Ectodermal cell (in vitro differentiated cells): ENCODE results near the gene FIP1L1.
A peak's percentile ranks its signal among the peaks of the same experiment; 100 is the strongest.
"Not testable (repeated sequence)": the region's sequence is repeated elsewhere in the genome, so short reads cannot be mapped to it uniquely, and the experiment has no call there.

Source experiments
- H3K27ac ChIP-seq: 2 replicates; pipeline ENCODE4 v1.7.0; 2013; ENCODE audit warnings: mild to moderate bottlenecking, low read depth, low read length; ENCODE audit not compliant: insufficient read depth, poor library complexity, severe bottlenecking
- H3K27me3 ChIP-seq: 2 replicates; pipeline ENCODE4 v1.7.0; 2013; ENCODE audit warnings: mild to moderate bottlenecking, low read length; ENCODE audit not compliant: insufficient read depth, control insufficient read depth, poor library complexity, severe bottlenecking
- H3K36me3 ChIP-seq: one replicate; pipeline ENCODE4 v1.7.0; 2013; ENCODE audit warnings: low read length; ENCODE audit not compliant: control insufficient read depth, insufficient read depth
- H3K4me1 ChIP-seq: one replicate; pipeline ENCODE4 v1.7.0; 2013; ENCODE audit warnings: low read length; ENCODE audit not compliant: control insufficient read depth, insufficient read depth
- H3K4me3 ChIP-seq: 2 replicates; pipeline ENCODE4 v1.7.0; 2013; ENCODE audit warnings: low read depth, low read length, control low read depth; ENCODE audit not compliant: insufficient read depth
- H3K9me3 ChIP-seq: 2 replicates; pipeline ENCODE4 v1.7.0; 2013; ENCODE audit warnings: mild to moderate bottlenecking, low read length, moderate library complexity; ENCODE audit not compliant: control insufficient read depth
- WGBS, 2 experiments: methylation state at CpG; one replicate each; pipeline ENCODE4 v1.1.7; 2013; ENCODE audit warnings: missing lambda C conversion rate in 2 of 2; 5-methylcytosine and 5-hydroxymethylcytosine counted together

FIP1L1 gene

DNA sequence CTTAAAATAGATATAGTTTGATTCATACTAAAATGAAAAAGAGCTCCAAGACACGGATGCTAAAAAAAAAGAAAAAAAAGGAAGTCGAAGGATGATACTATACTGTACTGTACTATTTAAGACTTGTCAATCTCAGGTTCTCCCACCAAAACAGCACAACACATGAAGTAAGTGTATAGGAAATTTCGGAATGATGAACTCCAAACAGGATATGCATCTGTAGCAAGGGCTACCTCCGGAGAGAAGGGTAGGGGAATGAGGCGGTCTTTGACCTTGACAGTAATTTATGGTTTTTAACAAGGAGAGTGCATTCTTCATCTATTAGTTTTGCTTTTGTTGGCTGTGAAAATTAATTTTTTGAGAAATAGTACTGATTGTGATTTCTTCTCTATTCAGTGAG, 541 bp upstream of the FIP1L1 start:
- no peaks in the 10 kb centered on the region for H3K9me3 ChIP-seq
- peak overlapping the region; percentile 78 for H3K4me3 ChIP-seq
- no peaks in the 10 kb centered on the region for H3K36me3 ChIP-seq
- peaks cover 24% of the 10 kb centered on the region for H3K27me3 ChIP-seq
- no peaks in the 10 kb centered on the region for H3K4me1 ChIP-seq
- no peak overlapping the region for H3K27ac ChIP-seq
- WGBS, 2 experiments, result 62 to 80% methylated on average over 3 to 5 of the region's 5 CpGs

DNA sequence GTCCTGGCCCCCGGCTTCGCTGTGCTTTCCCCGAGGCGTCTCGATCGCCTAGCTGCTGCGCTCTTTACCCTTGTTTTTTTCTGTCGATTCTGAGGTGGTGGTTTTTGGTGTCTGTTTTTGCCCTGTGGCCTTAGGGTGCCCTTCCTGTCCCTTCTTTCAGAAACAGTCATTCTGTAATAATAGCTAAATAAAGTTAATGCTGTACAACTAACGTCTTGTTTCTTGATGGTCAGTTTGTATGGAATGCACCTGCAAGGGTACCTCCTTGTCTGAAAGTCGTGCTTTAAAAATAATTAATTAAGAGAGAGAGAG, 686 bp downstream of the FIP1L1 start:
- Histone ChIP-seq H3K9me3 (no peaks in the 10 kb centered on the region), H3K27me3 (peaks cover 13% of the 10 kb centered on the region), H3K4me1 (no peaks in the 10 kb centered on the region), H3K4me3 (peak overlapping the region; percentile 78), H3K36me3 (no peaks in the 10 kb centered on the region), H3K27ac (peak overlapping the region; percentile 71)
- WGBS, 2 experiments, result 1% methylated on average over 10 of the region's 10 CpGs

DNA sequence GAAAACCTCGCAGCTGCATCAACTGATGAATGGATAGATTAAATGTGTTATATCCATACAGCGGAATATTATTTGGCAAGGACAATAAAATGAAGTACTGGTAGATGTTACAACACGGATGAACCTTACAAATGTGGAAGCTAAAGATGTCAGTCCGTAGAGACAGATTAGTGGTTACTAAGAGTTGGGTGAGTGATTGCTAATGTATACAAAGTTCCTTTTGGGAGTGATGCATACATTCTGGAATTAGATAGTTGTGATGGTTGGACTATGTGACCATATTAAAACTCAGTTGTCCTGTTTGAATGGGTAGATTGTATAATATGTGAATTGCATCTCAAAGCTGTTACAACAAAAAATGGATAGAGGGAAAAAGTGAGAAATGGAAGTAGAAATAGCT, 2.8 kb downstream of the FIP1L1 start:
- Histone ChIP-seq H3K27ac (no peak overlapping the region), H3K4me3 (no peak overlapping the region), H3K27me3 (peaks cover 5% of the 10 kb centered on the region), H3K4me1 (no peaks in the 10 kb centered on the region), H3K36me3 (no peaks in the 10 kb centered on the region), H3K9me3 (no peaks in the 10 kb centered on the region)
- 94 to 95% methylated on average over 4 of the region's 4 CpGs for WGBS, 2 experiments

DNA sequence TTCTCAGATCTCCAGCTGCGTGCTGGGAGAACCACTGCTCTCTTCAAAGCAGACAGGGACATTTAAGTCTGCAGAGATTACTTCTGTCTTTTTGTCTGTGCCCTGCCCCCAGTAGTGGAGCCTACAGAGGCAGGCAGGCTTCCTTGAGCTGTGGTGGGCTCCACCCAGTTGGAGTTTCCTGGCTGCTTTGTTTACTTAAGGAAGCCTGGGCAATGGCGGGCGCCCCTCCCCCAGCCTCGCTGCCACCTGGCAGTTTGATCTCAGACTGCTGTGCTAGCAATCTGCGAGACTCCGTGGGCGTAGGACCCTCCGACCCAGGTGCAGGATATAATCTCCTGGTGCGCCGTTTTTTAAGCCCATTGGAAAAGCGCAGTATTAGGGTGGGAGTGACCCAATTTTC, 32.0 kb downstream of the FIP1L1 start:
- H3K27ac ChIP-seq, H3K36me3 ChIP-seq, H3K4me1 ChIP-seq, H3K27me3 ChIP-seq, H3K4me3 ChIP-seq, H3K9me3 ChIP-seq: not testable (repeated sequence)
- WGBS, 2 experiments, result 94 to 96% methylated on average over 11 of the region's 11 CpGs

DNA sequence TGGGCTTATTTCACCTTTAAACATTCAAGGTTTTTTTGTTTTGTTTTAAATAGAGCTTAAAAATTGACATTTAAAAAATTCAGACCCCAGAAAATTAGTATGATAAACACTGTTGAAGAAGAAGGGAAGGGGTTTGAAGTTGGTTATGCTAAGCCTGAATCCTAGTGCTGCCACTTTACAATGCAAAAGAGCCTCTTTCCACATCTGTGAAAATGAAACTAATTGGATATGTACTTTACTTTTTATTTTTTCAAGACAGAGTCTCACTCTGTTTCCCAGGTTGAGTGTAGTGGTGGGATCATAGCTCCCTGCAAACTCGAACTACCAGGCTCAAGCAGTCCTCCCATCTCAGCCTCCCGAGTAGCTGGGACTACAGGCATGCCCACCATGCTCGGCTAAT, 41.8 kb downstream of the FIP1L1 start:
- Histone ChIP-seq H3K27ac (no peak overlapping the region), H3K27me3 (no peaks in the 10 kb centered on the region), H3K9me3 (no peaks in the 10 kb centered on the region), H3K4me1 (no peaks in the 10 kb centered on the region), H3K36me3 (no peaks in the 10 kb centered on the region), H3K4me3 (no peak overlapping the region)
- 94 to 97% methylated on average over 3 of the region's 3 CpGs for WGBS, 2 experiments

DNA sequence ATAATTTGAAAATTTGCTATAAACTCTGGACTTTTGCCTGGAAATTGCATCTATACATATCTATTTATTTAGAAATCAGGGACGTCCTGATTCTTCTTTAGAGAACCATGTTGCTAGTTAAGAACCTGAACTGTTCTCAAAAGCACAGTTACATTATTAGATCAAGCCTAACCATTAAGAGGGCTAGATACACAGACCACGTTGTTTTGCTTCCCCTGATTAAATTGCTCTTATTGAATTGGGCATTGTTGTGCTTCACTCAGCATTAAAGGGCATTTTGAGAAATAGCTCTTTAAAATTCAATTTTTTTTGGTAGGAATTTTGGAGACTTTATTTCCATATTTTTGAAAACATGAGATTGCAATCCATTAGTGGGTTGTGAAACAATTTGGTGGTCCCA, 44.4 kb downstream of the FIP1L1 start:
- WGBS, 2 experiments, result 93 to 100% methylated on average over 2 of the region's 2 CpGs
- Histone ChIP-seq H3K27me3 (no peaks in the 10 kb centered on the region), H3K9me3 (no peaks in the 10 kb centered on the region)

DNA sequence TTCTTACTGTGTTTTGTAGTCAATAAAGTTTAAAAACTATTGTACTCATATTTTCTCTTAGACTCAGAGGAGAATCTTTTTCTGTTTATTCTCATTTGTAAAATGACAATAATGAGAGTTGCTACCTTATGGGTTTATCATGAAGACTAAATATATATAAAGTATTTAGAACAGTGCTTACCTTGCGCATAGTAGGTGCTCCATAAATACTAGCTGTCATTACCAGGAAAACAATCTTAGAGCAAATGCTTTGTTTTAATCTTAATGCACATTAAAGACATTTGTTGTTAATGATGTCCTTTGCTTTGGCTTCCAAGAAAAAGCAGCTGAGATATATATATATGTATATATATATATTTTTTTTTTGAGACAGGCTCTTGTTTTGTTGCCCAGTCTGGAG, 44.9 kb downstream of the FIP1L1 start:
- Histone ChIP-seq H3K27ac (no peak overlapping the region), H3K36me3 (no peaks in the 10 kb centered on the region), H3K27me3 (no peaks in the 10 kb centered on the region), H3K4me1 (no peaks in the 10 kb centered on the region), H3K9me3 (no peaks in the 10 kb centered on the region), H3K4me3 (no peak overlapping the region)
- WGBS, 2 experiments, result 100% methylated on average over 1 of the region's 1 CpG; no CpG with 5 or more reads in 1 of the 2 experiments

More for the DNA sequence above, 44.4 kb downstream of the FIP1L1 start:
- Histone ChIP-seq H3K4me3 (no peak overlapping the region), H3K4me1 (no peaks in the 10 kb centered on the region), H3K27ac (no peak overlapping the region), H3K36me3 (no peaks in the 10 kb centered on the region)

DNA sequence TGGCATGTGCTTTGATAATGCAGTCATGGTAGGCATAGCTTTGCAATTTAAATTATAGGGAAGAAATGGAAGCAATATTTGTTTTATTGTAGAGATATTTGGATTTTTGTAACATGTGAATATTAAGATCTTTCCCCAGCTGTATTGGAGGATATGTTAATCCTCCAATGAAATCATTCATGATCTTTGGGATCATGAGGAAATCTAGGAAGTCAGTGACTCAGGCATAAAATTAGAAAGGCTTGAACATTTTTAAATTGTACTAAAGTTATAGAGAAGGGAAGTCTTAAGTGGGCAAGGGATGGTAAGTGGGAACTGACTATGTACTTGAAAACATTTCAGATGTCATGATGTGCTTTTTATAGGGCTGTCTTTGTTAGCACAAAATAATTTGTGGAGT, 46.8 kb downstream of the FIP1L1 start:
- no peaks in the 10 kb centered on the region for H3K9me3 ChIP-seq
- no peaks in the 10 kb centered on the region for H3K4me1 ChIP-seq
- H3K36me3 ChIP-seq, result no peaks in the 10 kb centered on the region
- H3K27me3 ChIP-seq, result no peaks in the 10 kb centered on the region
- H3K27ac ChIP-seq, result no peak overlapping the region
- H3K4me3 ChIP-seq, result no peak overlapping the region

DNA sequence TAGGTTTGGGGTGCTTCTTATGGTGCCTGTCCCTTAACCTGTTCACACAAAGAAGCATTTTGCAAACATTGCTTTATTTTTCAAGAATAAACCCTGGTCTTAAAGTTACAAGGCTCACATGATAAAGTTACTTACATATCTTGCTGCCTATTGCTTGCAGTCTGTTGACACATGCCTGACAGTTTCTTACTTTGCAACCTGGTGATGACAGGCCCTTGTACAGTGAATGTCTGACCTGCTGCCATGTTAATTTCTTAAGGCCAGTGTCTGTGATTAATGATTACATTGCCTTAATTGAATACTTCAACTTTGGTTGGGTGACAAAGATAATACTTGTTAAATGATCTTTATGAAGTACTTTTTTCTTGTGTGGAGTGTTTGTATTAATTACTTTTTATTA, 49.9 kb downstream of the FIP1L1 start:
- Histone ChIP-seq H3K27ac (no peak overlapping the region), H3K9me3 (no peaks in the 10 kb centered on the region), H3K36me3 (peaks cover 5% of the 10 kb centered on the region), H3K4me1 (no peaks in the 10 kb centered on the region), H3K4me3 (no peak overlapping the region), H3K27me3 (no peaks in the 10 kb centered on the region)

DNA sequence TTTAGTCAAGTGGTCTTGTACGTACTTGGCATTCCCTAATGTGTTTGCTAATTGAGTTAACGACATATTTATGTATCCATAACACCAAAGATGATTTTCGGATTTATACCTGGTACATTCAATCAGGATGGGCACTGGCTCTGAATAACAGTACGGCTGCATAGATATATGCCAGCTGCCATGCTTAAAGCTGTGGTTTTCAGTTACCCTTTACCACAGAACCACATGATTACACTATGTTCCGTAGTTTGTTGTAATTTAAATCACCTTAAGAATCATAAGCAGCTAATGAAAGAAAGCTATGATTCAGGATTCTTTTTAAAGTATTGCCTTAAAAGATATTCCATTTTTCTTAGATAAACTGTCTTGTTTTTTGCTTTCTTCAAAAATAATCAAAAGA, 53.6 kb downstream of the FIP1L1 start:
- no peak overlapping the region for H3K4me3 ChIP-seq
- peaks cover 5% of the 10 kb centered on the region for H3K36me3 ChIP-seq
- no peak overlapping the region for H3K27ac ChIP-seq
- H3K9me3 ChIP-seq, result no peaks in the 10 kb centered on the region
- WGBS, 2 experiments, result 92 to 93% methylated on average over 4 to 5 of the region's 5 CpGs
- H3K27me3 ChIP-seq, result no peaks in the 10 kb centered on the region
- no peaks in the 10 kb centered on the region for H3K4me1 ChIP-seq
